ENCODE data around the gene RPS6KB2. TPM values are rescaled to one million over a fixed set of nuclear protein-coding genes. Genes with fewer than 3 reads are reported as not detected.

RPS6KB2 gene
- total RNA-seq, 1 experiment from 2014 or later = 49.8 TPM

GRCh38 chr11:67441098-67441563 lies 12.8 kb downstream of the RPS6KB2 start:
- ChIA-PET CTCF (no interaction called here), POLR2A (interaction anchor here (0.5 to 1.3 kb wide), 4 partner anchors 12 to 128 kb away, joined by 3 to 4 read pairs (median 3); partner anchors contain the start of genes PPP1CA and RPS6KB2)
- DNase-seq (ENCODE audit: unreplicated experiment) = no peak
- Mint-ChIP-seq H3K36me3 (ENCODE audit: insufficient read depth, unreplicated experiment) (peaks cover 27% of the 10 kb centered on the region), H3K27ac (ENCODE audit: low read depth, unreplicated experiment) (no peak overlapping the region), H3K27me3 (ENCODE audit: insufficient read depth, unreplicated experiment) (no peaks in the 10 kb centered on the region), H3K4me1 (ENCODE audit: insufficient read depth, unreplicated experiment) (peaks cover 17% of the 10 kb centered on the region), H3K4me3 (ENCODE audit: unreplicated experiment) (no peak overlapping the region), H3K9me3 (ENCODE audit: unreplicated experiment) (no peaks in the 10 kb centered on the region)
- intact Hi-C loops (cut with micrococcal nuclease) = no loop called here
- BruUV-seq (replicated peaks) = no TSS peak
- no peak for TF ChIP-seq CTCF (IDR thresholded peaks at IDR 0.05; ENCODE audit: unreplicated experiment)

GRCh38 chr11:67441731-67442351 lies 13.5 kb downstream of the RPS6KB2 start:
- TF ChIP-seq CTCF (IDR thresholded peaks at IDR 0.05; ENCODE audit: unreplicated experiment) = no peak
- CTCF ChIA-PET = no interaction called here
- no peak for DNase-seq (ENCODE audit: unreplicated experiment)
- peaks cover 22% of the 10 kb centered on the region for H3K36me3 Mint-ChIP-seq (ENCODE audit: insufficient read depth, unreplicated experiment)
- no peak overlapping the region for H3K27ac Mint-ChIP-seq (ENCODE audit: low read depth, unreplicated experiment)
- intact Hi-C loops (cut with micrococcal nuclease) = loop anchor here (2.0 kb wide), 1 partner anchor 65 kb away; no protein-coding TSS in a partner anchor
- H3K27me3 Mint-ChIP-seq (ENCODE audit: insufficient read depth, unreplicated experiment) = no peaks in the 10 kb centered on the region
- peak overlapping the region; percentile 82 for H3K4me3 Mint-ChIP-seq (ENCODE audit: unreplicated experiment)
- no peaks in the 10 kb centered on the region for H3K9me3 Mint-ChIP-seq (ENCODE audit: unreplicated experiment)
- TSS peak; percentile 32 for BruUV-seq (replicated peaks)
- peaks cover 17% of the 10 kb centered on the region for H3K4me1 Mint-ChIP-seq (ENCODE audit: insufficient read depth, unreplicated experiment)
- POLR2A ChIA-PET = interaction anchor here (0.7 to 1.3 kb wide), 3 partner anchors 13 to 40 kb away, joined by 3 to 4 read pairs (median 3); partner anchors contain the start of genes PPP1CA and RPS6KB2

GRCh38 chr11:67442504-67443404 lies 14.5 kb downstream of the RPS6KB2 start:
- intact Hi-C loops (cut with micrococcal nuclease) = loop anchor here (1.0 to 2.0 kb wide), 2 partner anchors 22 to 64 kb away; no protein-coding TSS in a partner anchor
- peak overlapping the region; percentile 63 for H3K27ac Mint-ChIP-seq (ENCODE audit: low read depth, unreplicated experiment)
- BruUV-seq (replicated peaks) = no TSS peak
- H3K4me3 Mint-ChIP-seq (ENCODE audit: unreplicated experiment) = peak overlapping the region; percentile 82
- TF ChIP-seq CTCF (IDR thresholded peaks at IDR 0.05; ENCODE audit: unreplicated experiment) = no peak
- POLR2A ChIA-PET = interaction anchor here (0.8 to 2.3 kb wide), 5 partner anchors 14 to 63 kb away, joined by 3 to 13 read pairs (median 3); partner anchors contain the start of genes PITPNM1, RPS6KB2 and TMEM134
- no peaks in the 10 kb centered on the region for H3K9me3 Mint-ChIP-seq (ENCODE audit: unreplicated experiment)
- peaks cover 17% of the 10 kb centered on the region for H3K4me1 Mint-ChIP-seq (ENCODE audit: insufficient read depth, unreplicated experiment)
- DNase-seq (ENCODE audit: unreplicated experiment) = no peak
- CTCF ChIA-PET = interaction anchor here (1.2 kb wide), 1 partner anchor 22 kb away, joined by 3 read pairs; no protein-coding TSS in a partner anchor
- H3K27me3 Mint-ChIP-seq (ENCODE audit: insufficient read depth, unreplicated experiment) = no peaks in the 10 kb centered on the region
- H3K36me3 Mint-ChIP-seq (ENCODE audit: insufficient read depth, unreplicated experiment) = peaks cover 18% of the 10 kb centered on the region

- Mint-ChIP-seq H3K27ac (ENCODE audit: low read depth, unreplicated experiment) (peak overlapping the region; percentile 5), H3K9me3 (ENCODE audit: unreplicated experiment) (no peaks in the 10 kb centered on the region), H3K27me3 (ENCODE audit: insufficient read depth, unreplicated experiment) (no peaks in the 10 kb centered on the region), H3K36me3 (ENCODE audit: insufficient read depth, unreplicated experiment) (no peaks in the 10 kb centered on the region), H3K4me1 (ENCODE audit: insufficient read depth, unreplicated experiment) (peaks cover 9% of the 10 kb centered on the region), H3K4me3 (ENCODE audit: unreplicated experiment) (peak overlapping the region; percentile 24)
- ChIA-PET POLR2A (interaction anchor here (0.7 kb wide), 1 partner anchor 18 kb away, joined by 4 read pairs; the partner anchor contains the start of gene RPS6KB2), CTCF (interaction anchor here (0.5 kb wide), 1 partner anchor 28 kb away, joined by 3 read pairs; no protein-coding TSS in a partner anchor)
- BruUV-seq (replicated peaks) = no TSS peak
- no peak for DNase-seq (ENCODE audit: unreplicated experiment)
- no peak for TF ChIP-seq CTCF (IDR thresholded peaks at IDR 0.05; ENCODE audit: unreplicated experiment)
- intact Hi-C loops (cut with micrococcal nuclease) = no loop called here
Observed at GRCh38 chr11:67445515-67445914, 17.2 kb downstream of the RPS6KB2 start.

Measured in MCF 10A (cell line).